IMR-90 (cell line): Measurements from ENCODE around the gene NLGN1. TPM values are rescaled to one million over a fixed set of nuclear protein-coding genes. Genes with fewer than 3 reads are reported as not detected.

Source experiments
- ATAC-seq: fragments of 200-7000 bp; cut with Tn5 transposase; 2 replicates; pipeline ENCODE4 v1.9.1; 2020; ENCODE audit warnings: low read depth, mild to moderate bottlenecking, moderate library complexity
- BruUV-seq: library from RNA; stranded (reverse); fragments of 400-500 nt; replicated peaks from 2 replicates; lab custom pipeline; 2021; lab: Mats Ljungman, UMichigan
- CTCF ChIA-PET: fragments of 300-600 bp; formaldehyde crosslinking; extraction: SDS; loops from one replicate; lab custom pipeline; 2021; ENCODE audit warnings: antibody characterized with exemption; lab: Yijun Ruan, JAX
- POLR2A ChIA-PET: fragments of 300-600 bp; sonication (Branson Sonifier 250); formaldehyde crosslinking; loops from one replicate; lab custom pipeline; 2022; ENCODE audit warnings: antibody characterized with exemption; ENCODE audit not compliant: unreplicated experiment; lab: Charles Lee
- DNase-seq: peaks from one replicate; pipeline ENCODE4 v3.0.0; 2013
- H2AFZ ChIP-seq: replicated peaks from 2 replicates; pipeline ENCODE3; 2013; ENCODE audit warnings: low read length, mild to moderate bottlenecking; ENCODE audit not compliant: poor library complexity
- H2AK5ac ChIP-seq: 2 replicates; pipeline ENCODE4 v1.6.1; 2013; ENCODE audit warnings: low read depth, low read length, inconsistent platforms
- H2AK9ac ChIP-seq: replicated peaks from 2 replicates; pipeline ENCODE3; 2013; ENCODE audit warnings: mild to moderate bottlenecking, low read depth, low read length, moderate library complexity; ENCODE audit not compliant: poor library complexity
- H2BK120ac ChIP-seq: 2 replicates; pipeline ENCODE4 v1.6.1; 2013; ENCODE audit warnings: low read depth, low read length, inconsistent platforms
- H2BK15ac ChIP-seq: 3 replicates; pipeline ENCODE4 v1.6.1; 2013; ENCODE audit warnings: low read depth, low read length, inconsistent platforms
- H2BK20ac ChIP-seq: 2 replicates; pipeline ENCODE4 v1.6.1; 2013; ENCODE audit warnings: low read depth, mild to moderate bottlenecking, inconsistent platforms, low read length, moderate library complexity
- H2BK5ac ChIP-seq: 2 replicates; pipeline ENCODE4 v1.6.1; 2013; ENCODE audit warnings: mild to moderate bottlenecking, low read depth, low read length, inconsistent platforms; ENCODE audit not compliant: poor library complexity, severe bottlenecking
- H3K14ac ChIP-seq: replicated peaks from 2 replicates; pipeline ENCODE4 v1.6.1; 2013; ENCODE audit warnings: low read depth, low read length, inconsistent platforms
- H3K18ac ChIP-seq: 2 replicates; pipeline ENCODE4 v1.6.1; 2013; ENCODE audit warnings: low read depth, low read length, control low read depth
- H3K23ac ChIP-seq: 2 replicates; pipeline ENCODE4 v1.6.1; 2013; ENCODE audit warnings: low read depth, low read length, inconsistent platforms
- H3K27ac ChIP-seq: 2 replicates; pipeline ENCODE4 v1.5.1; 2013; ENCODE audit warnings: mild to moderate bottlenecking, control low read depth, low read length; ENCODE audit not compliant: insufficient read depth
- H3K27me3 ChIP-seq: 2 replicates; pipeline ENCODE4 v1.6.1; 2013; ENCODE audit warnings: low read length; ENCODE audit not compliant: control insufficient read depth, insufficient read depth
- H3K36me3 ChIP-seq: 2 replicates; pipeline ENCODE4 v1.6.1; 2013; ENCODE audit warnings: low read length, mixed read lengths; ENCODE audit not compliant: control insufficient read depth, insufficient read depth
- H3K4ac ChIP-seq: 2 replicates; pipeline ENCODE4 v1.6.1; 2013; ENCODE audit warnings: low read depth, low read length, inconsistent platforms
- H3K4me1 ChIP-seq: 2 replicates; pipeline ENCODE4 v1.6.1; 2013; ENCODE audit warnings: low read length, mixed read lengths; ENCODE audit not compliant: control insufficient read depth, insufficient read depth
- H3K4me2 ChIP-seq: 2 replicates; pipeline ENCODE4 v1.6.1; 2013; ENCODE audit warnings: low read depth, mild to moderate bottlenecking, control low read depth, low read length, moderate library complexity
- H3K4me3 ChIP-seq: 2 replicates; pipeline ENCODE4 v1.5.1; 2013; ENCODE audit warnings: low read depth, mild to moderate bottlenecking, control low read depth, low read length, moderate library complexity; ENCODE audit not compliant: insufficient read depth
- H3K56ac ChIP-seq: 2 replicates; pipeline ENCODE4 v1.6.1; 2013; ENCODE audit warnings: low read length, inconsistent platforms; ENCODE audit not compliant: insufficient read depth; ENCODE audit errors: extremely low read depth
- H3K79me1 ChIP-seq, 2 experiments: 2 replicates each; pipeline ENCODE4 v1.6.1; 2013; ENCODE audit warnings: low read length in 2 of 2, inconsistent platforms in 1 of 2, low read depth in 1 of 2
- H3K9ac ChIP-seq: 2 replicates; pipeline ENCODE4 v1.6.1; 2013; ENCODE audit warnings: low read depth, low read length, control low read depth
- H3K9me1 ChIP-seq: 2 replicates; pipeline ENCODE4 v1.6.1; 2013; ENCODE audit warnings: low read length, inconsistent platforms; ENCODE audit not compliant: insufficient read depth
- H3K9me3 ChIP-seq: 2 replicates; pipeline ENCODE4 v1.6.1; 2013; ENCODE audit warnings: low read length; ENCODE audit not compliant: control insufficient read depth, insufficient read depth
- H4K20me1 ChIP-seq: 2 replicates; pipeline ENCODE4 v1.6.1; 2013; ENCODE audit warnings: low read length, inconsistent platforms; ENCODE audit not compliant: insufficient read depth
- H4K5ac ChIP-seq: 2 replicates; pipeline ENCODE4 v1.6.1; 2013; ENCODE audit warnings: mild to moderate bottlenecking, low read depth, low read length, control low read depth
- H4K8ac ChIP-seq, 2 experiments: 2 replicates each; pipeline ENCODE4 v1.6.1; 2013; ENCODE audit warnings: low read depth in 2 of 2, low read length in 2 of 2, control low read depth in 1 of 2, inconsistent platforms in 1 of 2
- H4K91ac ChIP-seq: 2 replicates; pipeline ENCODE4 v1.6.1; 2013; ENCODE audit warnings: low read depth, low read length, inconsistent platforms; ENCODE audit not compliant: insufficient read depth
- NFE2L2 ChIP-seq: fragments of 150-350 bp; IDR thresholded peaks from 2 replicates; pipeline ENCODE4 v1.6.1; 2016; ENCODE audit warnings: low read depth, mild to moderate bottlenecking, low read length
- RAD21 ChIP-seq: IDR thresholded peaks from 2 replicates; pipeline ENCODE4 v1.6.1; 2012; ENCODE audit warnings: low read length, improper control_type of control experiment
- RCOR1 ChIP-seq: IDR thresholded peaks from 2 replicates; pipeline ENCODE4 v1.6.1; 2012; ENCODE audit warnings: mild to moderate bottlenecking, low read length, improper control_type of control experiment; ENCODE audit not compliant: insufficient replicate concordance
- WGBS, 2 experiments: methylation state at CpG; one replicate each; pipeline versions ENCODE4 v1.1.5 to v1.1.7; 2013; ENCODE audit warnings: missing lambda C conversion rate in 2 of 2; ENCODE audit not compliant: insufficient read length in 1 of 2; ENCODE audit errors: extremely low coverage in 2 of 2; 5-methylcytosine and 5-hydroxymethylcytosine counted together
- dilution Hi-C: fragments of 300-500 bp; cut with HindIII; formaldehyde crosslinking; loops from one replicate; pipeline ENCODE4 v1.14.3; 2018; ENCODE audit warnings: low sequenced_read_pairs; ENCODE audit not compliant: unreplicated experiment
- in situ Hi-C: fragments of 300-500 bp; cut with MboI; formaldehyde crosslinking; loops from 3 replicates; pipeline ENCODE4 v1.14.3; 2019; ENCODE audit warnings: low sequenced_read_pairs, inconsistent platforms, mixed read lengths
- intact Hi-C: fragments of 100-400 bp; cut with micrococcal nuclease; formaldehyde crosslinking; loops from 2 replicates; pipeline ENCODE4 v1.10.0; 2022
- polyA plus RNA-seq, 3 experiments: library from polyadenylated mRNA; depleted of rRNA; stranded (reverse); fragments of >200 nt; gene quantifications; 2 replicates each; pipeline ENCODE4 v1.2.3, GENCODE V29; 2012; ENCODE audit warnings: low replicate concordance in 1 of 3
- total RNA-seq: library from RNA; depleted of rRNA; stranded (reverse); fragments of >200 nt; gene quantifications from 2 replicates; pipeline ENCODE4 v1.2.3, GENCODE V29; 2012
- TF ChIP-seq, protein P1 (sequence below): fragments of 150-350 bp; IDR thresholded peaks from 2 replicates; pipeline ENCODE4 v1.6.1; 2017; ENCODE audit warnings: mild to moderate bottlenecking, antibody characterized with exemption, low read length, low read depth

NLGN1 gene
- total and polyA plus RNA-seq, 2 of the 4 experiments (the other 2 are of a cell fraction), result 1.8 to 12.5 TPM

DNA sequence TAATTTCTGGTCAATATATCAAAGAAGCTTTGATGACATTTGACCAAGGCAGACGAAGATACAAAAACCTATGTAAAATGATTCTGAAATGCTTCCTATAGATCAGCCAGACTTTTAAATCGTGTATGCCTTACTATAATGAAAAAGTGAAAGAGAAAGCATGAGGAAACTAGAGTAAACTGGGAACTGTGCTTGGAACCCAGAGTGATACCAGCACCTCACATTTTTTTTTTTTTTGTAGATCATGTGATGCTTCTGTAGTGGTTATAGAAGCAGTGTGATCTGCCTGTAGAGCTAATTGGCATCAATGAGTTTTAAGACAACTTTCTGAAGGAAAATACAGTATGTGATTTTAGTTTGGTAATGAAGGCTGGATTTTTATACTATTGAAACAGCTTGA lies 150.7 kb downstream of the NLGN1 start:
- no peak overlapping the region for H3K14ac ChIP-seq
- no peak overlapping the region for H3K23ac ChIP-seq
- no peaks in the 10 kb centered on the region for H3K36me3 ChIP-seq
- H4K20me1 ChIP-seq, result no peaks in the 10 kb centered on the region
- H2AFZ ChIP-seq, result no peak overlapping the region
- WGBS, 2 experiments, result no CpG with 5 or more reads among the region's 2 CpGs
- H4K5ac ChIP-seq, result no peak overlapping the region
- no peak overlapping the region for H2BK15ac ChIP-seq
- no peak overlapping the region for H4K91ac ChIP-seq
- H2BK120ac ChIP-seq, result no peak overlapping the region
- POLR2A ChIA-PET, result interaction anchor here (0.6 kb wide), 1 partner anchor 541 kb away, joined by 5 read pairs; no protein-coding TSS in a partner anchor
- no peaks in the 10 kb centered on the region for H3K27me3 ChIP-seq
- H2BK5ac ChIP-seq, result no peak overlapping the region
- H3K4me2 ChIP-seq, result no peak overlapping the region; the same call in 1 of the 2 replicates
- H3K4me3 ChIP-seq, result no peak overlapping the region
- dilution Hi-C loops, result no loop called here
- H4K8ac ChIP-seq, result no peak overlapping the region
- TF ChIP-seq, protein P1, sequence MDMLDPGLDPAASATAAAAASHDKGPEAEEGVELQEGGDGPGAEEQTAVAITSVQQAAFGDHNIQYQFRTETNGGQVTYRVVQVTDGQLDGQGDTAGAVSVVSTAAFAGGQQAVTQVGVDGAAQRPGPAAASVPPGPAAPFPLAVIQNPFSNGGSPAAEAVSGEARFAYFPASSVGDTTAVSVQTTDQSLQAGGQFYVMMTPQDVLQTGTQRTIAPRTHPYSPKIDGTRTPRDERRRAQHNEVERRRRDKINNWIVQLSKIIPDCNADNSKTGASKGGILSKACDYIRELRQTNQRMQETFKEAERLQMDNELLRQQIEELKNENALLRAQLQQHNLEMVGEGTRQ, result no peak
- no peak for TF ChIP-seq RCOR1
- no peak for TF ChIP-seq NFE2L2
- no peak for TF ChIP-seq RAD21
- H2BK20ac ChIP-seq, result no peak overlapping the region
- no peak for DNase-seq
- H2AK5ac ChIP-seq, result no peak overlapping the region
- no peak overlapping the region for H3K18ac ChIP-seq
- no peaks in the 10 kb centered on the region for H3K4me1 ChIP-seq
- H3K79me1 ChIP-seq, result no peaks in the 10 kb centered on the region
- H2AK9ac ChIP-seq, result no peak overlapping the region
- no peaks in the 10 kb centered on the region for H3K9me3 ChIP-seq
- intact Hi-C loops, result no loop called here
- CTCF ChIA-PET, result interaction anchor here (0.6 kb wide), 1 partner anchor 34 kb away, joined by 3 read pairs; no protein-coding TSS in a partner anchor
- ATAC-seq, result no peak
- H3K4ac ChIP-seq, result no peak overlapping the region
- H3K9me1 ChIP-seq, result no peaks in the 10 kb centered on the region
- no peak overlapping the region for H3K56ac ChIP-seq
- BruUV-seq, result no TSS peak
- in situ Hi-C loops, result no loop called here
- no peak overlapping the region for H3K27ac ChIP-seq
- no peak overlapping the region for H3K9ac ChIP-seq
